Measurements from ENCODE around the gene EDNRA.

EDNRA gene

GRCh38 chr4:147498031-147498660, 17.2 kb downstream of the EDNRA start:
- DNase-seq (ENCODE audit: low spot score): no peak

- DNase-seq (ENCODE audit: low spot score): no peak
These were observed 27.4 kb downstream of the EDNRA start for GRCh38 chr4:147508346-147508745.

DNA sequence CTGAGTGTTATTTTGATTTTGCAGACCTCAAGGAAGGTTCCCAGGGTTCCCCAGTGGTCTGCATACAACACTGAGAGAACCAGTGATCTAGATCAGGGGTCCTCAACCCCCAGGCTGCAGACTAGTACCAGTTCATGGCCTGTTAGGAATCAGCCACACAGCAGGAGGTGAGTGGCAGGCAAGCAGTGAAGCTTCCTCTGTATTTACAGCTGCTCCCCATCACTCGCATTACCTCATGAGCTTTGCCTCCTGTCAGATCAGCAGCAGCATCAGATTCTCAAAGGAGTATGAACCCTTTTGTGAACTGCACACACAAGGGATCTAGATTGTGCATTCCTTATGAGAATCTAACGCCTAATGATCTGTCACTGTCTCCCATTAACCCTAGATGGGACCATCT, 28.5 kb downstream of the EDNRA start:
- no peak for DNase-seq (ENCODE audit: low spot score)

- DNase-seq (ENCODE audit: low spot score): no peak
These were observed 30.2 kb downstream of the EDNRA start for GRCh38 chr4:147510962-147511668.

DNA sequence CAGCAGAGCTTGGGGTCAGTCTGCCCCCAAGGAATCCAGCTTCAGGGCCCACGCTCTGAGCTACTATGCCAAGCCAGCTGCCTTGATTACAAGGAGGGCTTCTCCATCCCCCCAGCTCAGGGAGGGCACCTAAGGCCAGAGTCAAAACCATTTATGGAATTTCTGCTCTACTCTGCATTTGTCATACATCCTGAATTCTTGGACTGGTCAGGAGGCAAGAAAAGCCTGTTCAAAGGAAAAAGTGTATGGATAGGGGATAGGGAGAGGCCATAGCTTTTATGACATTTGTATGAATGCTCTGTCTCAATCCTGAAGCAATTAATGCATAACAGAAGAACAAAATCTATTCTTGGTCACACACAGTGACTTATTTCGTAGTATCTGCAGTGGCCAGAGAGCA, 32.2 kb downstream of the EDNRA start:
- no peak for DNase-seq (ENCODE audit: low spot score)

DNA sequence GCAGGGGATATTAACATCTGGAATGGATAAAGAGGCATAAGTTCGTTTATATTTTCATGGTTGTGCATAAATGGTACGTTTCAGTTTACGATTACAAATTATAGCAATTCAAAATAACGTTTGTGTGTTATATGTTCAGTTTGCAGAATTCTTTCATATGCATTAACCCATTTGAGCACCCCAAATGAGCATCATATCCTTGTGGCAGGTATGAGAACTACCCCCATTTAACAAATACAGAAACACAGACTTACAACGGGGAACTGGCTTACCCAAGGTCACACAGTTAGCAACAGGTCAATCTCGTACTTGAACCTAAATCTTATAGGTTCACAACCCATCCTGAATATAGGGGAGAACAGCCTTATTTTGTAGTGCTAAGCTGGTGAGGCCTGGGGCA, 33.1 kb downstream of the EDNRA start:
- no peak for DNase-seq (ENCODE audit: low spot score)

- no peak for DNase-seq (ENCODE audit: low spot score)
These were observed 34.5 kb downstream of the EDNRA start for GRCh38 chr4:147515220-147515936.

DNA sequence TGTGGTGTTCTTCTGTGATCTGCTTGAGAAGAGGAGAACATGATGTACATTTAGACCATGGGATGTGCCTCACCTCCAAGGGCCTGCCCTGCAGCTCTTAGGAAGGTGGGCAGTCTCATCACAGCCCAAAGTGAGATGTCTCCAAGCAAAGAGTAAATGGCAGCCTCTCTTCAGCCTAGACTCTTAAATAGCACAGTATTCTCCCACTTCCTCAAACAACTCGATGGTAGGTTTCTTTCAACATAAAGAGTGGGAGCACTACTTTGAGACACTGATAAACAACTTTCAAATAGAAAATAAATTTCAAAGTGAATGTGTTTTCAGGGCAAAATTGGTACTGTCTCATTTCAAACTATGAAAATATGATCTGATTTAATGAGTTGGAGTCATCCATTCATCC, 35.2 kb downstream of the EDNRA start:
- no peak for DNase-seq (ENCODE audit: low spot score)

- DNase-seq (ENCODE audit: low spot score): no peak
These were observed 37.2 kb downstream of the EDNRA start for GRCh38 chr4:147518086-147518485.

- peak; percentile 41 for DNase-seq (ENCODE audit: low spot score)
These were observed 38.2 kb downstream of the EDNRA start for GRCh38 chr4:147518846-147519767.

DNA sequence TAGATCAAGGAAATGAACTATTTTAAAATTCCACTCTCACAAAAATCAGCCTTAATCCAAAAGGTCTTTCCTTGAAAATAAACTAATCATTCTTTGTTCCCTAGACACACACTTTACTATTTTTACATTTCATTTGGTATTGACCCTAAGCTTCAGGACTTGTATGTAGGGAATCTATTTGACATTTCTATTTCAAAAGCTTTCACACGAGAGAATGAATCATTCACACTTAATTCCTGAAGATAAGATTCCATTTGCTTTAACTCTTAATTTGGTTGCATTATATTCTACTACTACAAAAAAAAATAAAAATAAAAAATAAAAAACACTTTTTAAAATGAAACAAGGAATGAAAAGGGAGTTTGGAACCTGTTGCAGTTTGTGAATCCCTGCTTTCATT, 43.7 kb downstream of the EDNRA start:
- DNase-seq (ENCODE audit: low spot score): no peak

- no peak for DNase-seq (ENCODE audit: low spot score)
These were observed 44.8 kb downstream of the EDNRA start for GRCh38 chr4:147525494-147526271.

GRCh38 chr4:147526272-147526654, 45.4 kb downstream of the EDNRA start:
- DNase-seq (ENCODE audit: low spot score): no peak

- no peak for DNase-seq (ENCODE audit: low spot score)
These were observed 47.2 kb downstream of the EDNRA start for GRCh38 chr4:147528054-147528453.

GRCh38 chr4:147530134-147530533, 49.2 kb downstream of the EDNRA start:
- no peak for DNase-seq (ENCODE audit: low spot score)

DNA sequence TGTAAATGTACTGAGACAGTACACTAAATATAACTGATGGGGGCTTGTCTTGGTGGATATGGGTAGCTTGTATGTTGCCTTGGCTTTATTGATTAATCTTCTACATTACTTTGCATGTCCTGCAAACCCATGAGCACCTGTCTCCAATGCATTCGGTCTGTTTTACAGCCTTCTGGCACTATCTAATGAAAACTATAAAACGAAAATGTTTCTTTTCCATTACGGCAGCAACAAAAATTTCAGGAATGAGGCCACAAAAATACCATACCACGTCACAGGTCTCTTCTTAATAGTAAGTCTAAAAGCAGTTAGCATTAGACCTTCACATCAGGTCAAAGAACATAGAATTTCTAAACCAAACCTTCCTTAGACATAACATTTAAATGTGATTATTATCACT, 49.8 kb downstream of the EDNRA start:
- DNase-seq (ENCODE audit: low spot score): no peak

DNA sequence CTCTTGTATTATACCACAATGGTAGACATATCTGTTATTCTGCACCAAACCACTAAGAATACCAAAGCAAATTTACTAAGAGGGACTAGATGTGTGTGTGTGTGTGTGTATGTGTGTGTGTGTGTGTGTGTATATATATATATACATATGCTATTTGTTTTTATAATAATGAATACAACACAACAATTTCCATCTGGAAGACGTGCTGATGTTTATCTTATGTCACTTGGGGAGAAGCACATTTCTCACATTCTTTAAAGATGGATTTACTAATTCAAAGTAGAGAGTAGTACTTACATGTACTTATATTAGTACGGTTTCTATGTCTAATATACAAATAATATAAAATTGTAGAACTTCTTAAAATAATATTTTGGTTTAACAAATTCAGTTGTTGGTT, 52.0 kb downstream of the EDNRA start:
- DNase-seq (ENCODE audit: low spot score): no peak

DNA sequence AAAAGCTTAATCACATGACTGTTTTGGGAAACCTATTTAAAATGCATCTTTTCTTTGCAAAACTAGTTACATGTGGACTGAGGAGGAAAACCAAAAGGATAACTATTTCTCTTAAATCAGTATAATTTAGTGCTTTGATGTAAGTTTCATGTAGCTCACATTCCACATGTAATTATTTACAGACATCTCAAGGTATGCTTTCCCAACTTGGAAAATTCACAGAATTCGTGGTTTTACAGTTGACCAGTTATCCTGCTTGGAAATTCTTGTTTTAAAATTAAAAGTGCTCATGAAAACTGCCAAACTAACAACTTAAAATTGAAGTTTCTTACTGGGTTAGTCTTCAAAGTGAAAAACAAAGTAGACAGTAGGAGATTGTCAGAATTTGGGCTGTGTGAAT, 52.4 kb downstream of the EDNRA start:
- DNase-seq (ENCODE audit: low spot score): no peak

DNA sequence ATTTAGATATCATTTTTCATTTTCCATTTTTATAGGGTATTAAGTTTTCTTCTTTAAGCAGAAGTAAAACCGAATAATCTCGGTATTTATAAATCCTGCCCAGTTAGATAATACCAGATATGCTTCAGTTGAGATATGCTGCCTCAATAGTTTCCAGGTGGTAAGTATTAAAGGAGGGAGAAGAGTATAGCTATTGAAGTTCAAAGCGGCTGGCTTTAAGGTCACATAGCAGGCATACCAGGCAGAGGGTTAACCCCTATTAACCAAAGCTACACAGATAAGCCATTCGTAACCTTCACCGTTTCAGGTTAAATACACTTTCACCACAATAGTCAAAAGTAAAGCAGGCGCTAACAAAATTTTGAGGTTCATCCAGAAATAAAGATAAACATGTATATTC, 54.2 kb downstream of the EDNRA start:
- DNase-seq (ENCODE audit: low spot score): no peak

DNA sequence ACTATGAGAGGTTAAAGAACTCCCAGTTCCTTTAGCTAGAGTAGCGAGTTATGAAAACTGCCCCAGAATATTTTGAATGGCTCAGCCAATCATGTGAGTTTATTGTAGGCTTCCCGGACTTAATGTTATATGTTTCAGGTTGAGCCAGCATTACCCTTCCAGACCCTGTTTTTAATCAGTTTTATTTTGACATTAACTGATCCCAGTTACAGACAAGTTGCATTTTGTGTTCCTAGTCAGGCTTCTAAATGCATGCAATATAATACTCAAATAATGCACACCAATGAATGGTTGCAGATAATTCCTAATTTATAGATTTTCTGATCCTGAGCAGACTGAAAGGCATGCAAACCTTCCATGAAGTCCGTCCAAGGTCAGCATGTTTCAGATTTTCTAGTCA, 57.8 kb downstream of the EDNRA start:
- no peak for DNase-seq (ENCODE audit: low spot score)

GRCh38 chr4:147539959-147540358, 59.1 kb downstream of the EDNRA start:
- no peak for DNase-seq (ENCODE audit: low spot score)
